KMS-11 (cell line): Measurements from ENCODE around the gene TMEM225.

Experiments used
- H2AFZ ChIP-seq: fragments of 200-600 bp; sonication (generic); 2 replicates; pipeline ENCODE4 v1.6.1; 2016; ENCODE audit warnings: antibody characterized with exemption, mixed run types, low read depth
- H3K27ac ChIP-seq: fragments of 200-600 bp; sonication (generic); 2 replicates; pipeline ENCODE4 v1.6.1; 2016; ENCODE audit warnings: mild to moderate bottlenecking, mixed run types
- H3K27me3 ChIP-seq: fragments of 200-600 bp; sonication (generic); 2 replicates; pipeline ENCODE4 v1.6.1; 2017; ENCODE audit warnings: mild to moderate bottlenecking, low read depth, mixed run types, moderate library complexity; ENCODE audit not compliant: insufficient read depth
- H3K36me3 ChIP-seq: fragments of 200-600 bp; sonication (generic); 2 replicates; pipeline ENCODE4 v1.6.1; 2017; ENCODE audit warnings: mild to moderate bottlenecking, mixed run types; ENCODE audit not compliant: insufficient read depth
- H3K4me1 ChIP-seq: fragments of 200-600 bp; sonication (generic); 2 replicates; pipeline ENCODE4 v1.6.1; 2016; ENCODE audit warnings: mild to moderate bottlenecking, low read depth, mixed run types; ENCODE audit not compliant: poor library complexity, severe bottlenecking
- H3K4me2 ChIP-seq: fragments of 200-600 bp; sonication (generic); 2 replicates; pipeline ENCODE4 v1.7.0; 2016; ENCODE audit warnings: mild to moderate bottlenecking, mixed run types
- H3K4me3 ChIP-seq: fragments of 200-600 bp; sonication (generic); IDR thresholded peaks from 2 replicates; pipeline ENCODE4 v1.6.1; 2017; ENCODE audit warnings: low read depth, low read length, mixed read lengths; ENCODE audit not compliant: insufficient read depth
- H3K79me2 ChIP-seq: fragments of 200-600 bp; sonication (generic); 2 replicates; pipeline ENCODE4 v1.6.1; 2016; ENCODE audit warnings: low read depth, mixed run types; ENCODE audit not compliant: insufficient read depth
- H3K9ac ChIP-seq: fragments of 200-600 bp; sonication (generic); 2 replicates; pipeline ENCODE4 v1.6.1; 2016; ENCODE audit warnings: mild to moderate bottlenecking, mixed run types
- H4K20me1 ChIP-seq: fragments of 200-600 bp; sonication (generic); 2 replicates; pipeline ENCODE4 v1.6.1; 2016; ENCODE audit warnings: mild to moderate bottlenecking, mixed run types; ENCODE audit not compliant: insufficient read depth
- TF ChIP-seq, protein P1 (sequence below): fragments of 200-600 bp; sonication (generic); conservative IDR thresholded peaks from 2 replicates; pipeline ENCODE4 v1.6.1; 2017; ENCODE audit warnings: low read depth, mild to moderate bottlenecking, antibody characterized with exemption, low read length, moderate library complexity, mixed read lengths

The TMEM225 gene

DNA sequence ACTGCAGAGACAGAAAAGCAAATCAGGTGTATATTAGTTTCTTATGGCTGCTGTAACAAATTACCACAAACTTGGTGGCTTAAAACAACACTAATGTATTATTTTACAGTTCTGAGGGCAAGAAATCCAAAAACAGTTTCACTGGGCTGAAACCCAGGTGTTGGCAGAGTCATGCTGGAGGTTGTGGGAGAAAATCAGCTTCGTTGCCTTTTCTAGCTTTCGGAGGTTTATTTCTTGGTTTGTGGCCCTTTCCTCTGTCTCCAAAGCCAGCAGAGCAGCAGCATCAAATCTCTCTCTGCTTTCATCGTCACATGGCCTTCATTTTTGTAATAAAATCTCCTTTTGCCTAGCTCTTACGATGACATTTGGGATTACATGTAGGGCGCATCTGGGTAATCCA lies 46.3 kb downstream of the TMEM225 start:
- TF ChIP-seq, protein P1, sequence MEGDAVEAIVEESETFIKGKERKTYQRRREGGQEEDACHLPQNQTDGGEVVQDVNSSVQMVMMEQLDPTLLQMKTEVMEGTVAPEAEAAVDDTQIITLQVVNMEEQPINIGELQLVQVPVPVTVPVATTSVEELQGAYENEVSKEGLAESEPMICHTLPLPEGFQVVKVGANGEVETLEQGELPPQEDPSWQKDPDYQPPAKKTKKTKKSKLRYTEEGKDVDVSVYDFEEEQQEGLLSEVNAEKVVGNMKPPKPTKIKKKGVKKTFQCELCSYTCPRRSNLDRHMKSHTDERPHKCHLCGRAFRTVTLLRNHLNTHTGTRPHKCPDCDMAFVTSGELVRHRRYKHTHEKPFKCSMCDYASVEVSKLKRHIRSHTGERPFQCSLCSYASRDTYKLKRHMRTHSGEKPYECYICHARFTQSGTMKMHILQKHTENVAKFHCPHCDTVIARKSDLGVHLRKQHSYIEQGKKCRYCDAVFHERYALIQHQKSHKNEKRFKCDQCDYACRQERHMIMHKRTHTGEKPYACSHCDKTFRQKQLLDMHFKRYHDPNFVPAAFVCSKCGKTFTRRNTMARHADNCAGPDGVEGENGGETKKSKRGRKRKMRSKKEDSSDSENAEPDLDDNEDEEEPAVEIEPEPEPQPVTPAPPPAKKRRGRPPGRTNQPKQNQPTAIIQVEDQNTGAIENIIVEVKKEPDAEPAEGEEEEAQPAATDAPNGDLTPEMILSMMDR = no peak
- Histone ChIP-seq H3K9ac (no peak overlapping the region), H4K20me1 (no peaks in the 10 kb centered on the region), H2AFZ (no peak overlapping the region), H3K4me1 (no peaks in the 10 kb centered on the region), H3K4me2 (no peak overlapping the region), H3K79me2 (no peaks in the 10 kb centered on the region), H3K36me3 (no peaks in the 10 kb centered on the region), H3K4me3 (no peak overlapping the region), H3K27ac (no peak overlapping the region), H3K27me3 (no peaks in the 10 kb centered on the region)

DNA sequence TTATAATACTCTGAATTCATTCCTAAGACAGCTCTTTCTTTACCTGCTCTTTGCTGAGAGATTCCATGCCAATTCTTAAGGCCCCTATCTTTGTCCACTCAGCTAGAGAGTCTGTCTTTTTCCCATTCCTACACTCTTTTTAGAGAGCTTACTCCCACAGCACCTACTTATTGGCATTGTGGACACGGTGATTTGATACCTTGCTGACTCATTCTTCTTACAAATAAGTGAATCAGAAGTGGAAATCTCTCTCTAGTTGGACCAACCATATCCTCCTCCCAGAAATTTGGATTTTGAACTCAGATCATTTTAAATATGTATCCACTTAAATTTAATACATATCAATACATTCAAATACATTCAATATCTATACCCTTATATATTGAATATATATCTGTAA lies 46.8 kb downstream of the TMEM225 start:
- TF ChIP-seq, protein P1 = no peak
- Histone ChIP-seq H2AFZ (no peak overlapping the region), H3K27ac (no peak overlapping the region), H3K27me3 (no peaks in the 10 kb centered on the region), H3K9ac (no peak overlapping the region), H3K79me2 (no peaks in the 10 kb centered on the region), H3K4me2 (no peak overlapping the region), H3K4me1 (no peaks in the 10 kb centered on the region), H3K4me3 (no peak overlapping the region), H4K20me1 (no peaks in the 10 kb centered on the region), H3K36me3 (no peaks in the 10 kb centered on the region)

DNA sequence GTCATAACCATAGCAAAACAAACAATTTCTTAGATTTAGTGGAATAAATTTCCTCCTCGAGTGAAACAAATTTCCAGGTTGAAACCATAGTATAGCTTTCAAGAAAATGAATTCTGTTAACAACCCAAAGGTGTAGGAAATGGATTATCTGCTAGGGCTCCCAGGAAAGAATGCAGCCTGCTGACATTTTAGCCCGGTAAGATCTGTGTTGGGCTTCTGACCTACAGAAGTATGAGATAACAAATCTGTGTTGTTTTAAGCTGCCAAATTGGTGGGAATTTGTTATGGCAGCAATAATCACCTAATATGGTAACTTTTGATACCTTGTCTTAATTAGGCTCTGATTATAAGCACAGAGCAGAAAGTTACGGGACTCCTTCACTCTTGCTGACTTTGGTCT lies 47.3 kb downstream of the TMEM225 start:
- TF ChIP-seq, protein P1 = no peak
- H2AFZ ChIP-seq = no peak overlapping the region
- no peak overlapping the region for H3K4me3 ChIP-seq
- H4K20me1 ChIP-seq = no peaks in the 10 kb centered on the region
- H3K79me2 ChIP-seq = no peaks in the 10 kb centered on the region
- H3K27ac ChIP-seq = no peak overlapping the region
- no peaks in the 10 kb centered on the region for H3K36me3 ChIP-seq
- no peaks in the 10 kb centered on the region for H3K27me3 ChIP-seq
- no peak overlapping the region for H3K9ac ChIP-seq
- no peaks in the 10 kb centered on the region for H3K4me1 ChIP-seq
- no peak overlapping the region for H3K4me2 ChIP-seq

GRCh38 chr11:123833095-123833494 lies 52.4 kb downstream of the TMEM225 start:
- no peak overlapping the region for H3K4me3 ChIP-seq
- no peaks in the 10 kb centered on the region for H3K27me3 ChIP-seq
- no peak overlapping the region for H3K4me2 ChIP-seq
- H3K4me1 ChIP-seq = no peaks in the 10 kb centered on the region
- TF ChIP-seq, protein P1 = no peak
- H3K79me2 ChIP-seq = no peaks in the 10 kb centered on the region
- H2AFZ ChIP-seq = no peak overlapping the region
- H3K27ac ChIP-seq = no peak overlapping the region
- H3K9ac ChIP-seq = no peak overlapping the region
- H4K20me1 ChIP-seq = no peaks in the 10 kb centered on the region
- H3K36me3 ChIP-seq = no peaks in the 10 kb centered on the region
